K562 (cell line): ENCODE data around the gene ZNF23. TPM values are rescaled to one million over a fixed set of nuclear protein-coding genes. Genes with fewer than 3 reads are reported as not detected.

Source experiments
- CSDE1 ChIP-seq, 2 experiments: fragments of 450-650 bp; IDR thresholded peaks; 2 replicates each; pipeline ENCODE4 v1.6.1; 2016; ENCODE audit warnings: mild to moderate bottlenecking in 1 of 2
- GATAD2A ChIP-seq: fragments of 450-650 bp; IDR thresholded peaks from 2 replicates; pipeline ENCODE4 v1.6.1; 2017
- PHB ChIP-seq: fragments of 250-450 bp; sonication (Bioruptor Pico); IDR thresholded peaks from 2 replicates; pipeline ENCODE4 v1.5.0; 2021
- PHF20 ChIP-seq: fragments of 450-650 bp; IDR thresholded peaks from 2 replicates; pipeline ENCODE4 v1.6.1; 2018; ENCODE audit not compliant: partially characterized antibody
- POLR2AphosphoS5 ChIP-seq: IDR thresholded peaks from 2 replicates; pipeline ENCODE4 v1.6.1; 2011; ENCODE audit warnings: mild to moderate bottlenecking, low read depth, low read length, moderate library complexity; ENCODE audit not compliant: control insufficient read depth, insufficient read depth
- SNRNP70 ChIP-seq: fragments of 200-400 bp; formaldehyde crosslinking; optimal IDR thresholded peaks from 2 replicates; pipeline ENCODE3; 2017; ENCODE audit warnings: low read depth, low read length
- ZNF3 ChIP-seq: fragments of 250-450 bp; sonication (Bioruptor Pico); IDR thresholded peaks from 2 replicates; pipeline ENCODE4 v1.5.0; 2021; ENCODE audit warnings: mild to moderate bottlenecking, moderate library complexity
- ZNF347 ChIP-seq: fragments of 450-650 bp; formaldehyde crosslinking; IDR thresholded peaks from 2 replicates; pipeline ENCODE4 v1.4.0; 2020; ENCODE audit warnings: low read depth, mild to moderate bottlenecking, moderate library complexity
- ZNF77 ChIP-seq: fragments of 250-450 bp; sonication (Bioruptor Pico); IDR thresholded peaks from 2 replicates; pipeline ENCODE4 v1.5.0; 2020
- polyA plus RNA-seq, 8 experiments: library from polyadenylated mRNA; depleted of rRNA in 4 of 8; stranded (reverse) in 5 of 8; unstranded in 3 of 8; fragments of >200 nt; fragmentation: Nextera tagmentation in 2 of 8; fragmentation: Illumina TruSeq in 1 of 8; extraction: Ambion mirVana in 2 of 8; extraction: Trizol in 1 of 8; gene quantifications; 2 replicates each; pipeline versions ENCODE4 v1.2.1 to v1.2.3, GENCODE V29; 2011 to 2014; ENCODE audit warnings: inconsistent platforms in 1 of 8, missing spikeins in 1 of 8
- total RNA-seq, 7 experiments: library from RNA; depleted of rRNA in 6 of 7; stranded (reverse); fragments of >200 nt in 6 of 7; fragmentation: Illumina TruSeq in 2 of 7; extraction: Trizol in 2 of 7; gene quantifications; 2 replicates each; pipeline versions ENCODE4 v1.2.1 to v1.2.3, GENCODE V29; 2011 to 2021; ENCODE audit warnings: low replicate concordance in 1 of 7
- TF ChIP-seq, protein P1 (sequence below): fragments of 200-800 bp; sonication (Bioruptor generic); IDR thresholded peaks from 2 replicates; pipeline ENCODE4 v1.6.1; 2016; ENCODE audit warnings: missing genetic modification characterization, missing compliant biosample characterization
- TF ChIP-seq, protein P2 (sequence below), 2 experiments: fragments of 450-650 bp in 1 of 2; sonication (generic) in 1 of 2; formaldehyde crosslinking in 1 of 2; IDR thresholded peaks in 1 of 2; conservative IDR thresholded peaks in 1 of 2; 2 replicates each; pipeline versions ENCODE4 v1.6.1 to v1.8.1; 2016 to 2023; ENCODE audit warnings: mild to moderate bottlenecking in 2 of 2, moderate library complexity in 2 of 2, inconsistent platforms in 1 of 2, missing genetic modification reagents in 1 of 2

The ZNF23 gene
- total and polyA plus RNA-seq, 9 of the 15 experiments (the other 6 are each of a cell fraction or from before 2014, with no cell fraction given): 4.7 to 13.4 (median 11.2) TPM

DNA sequence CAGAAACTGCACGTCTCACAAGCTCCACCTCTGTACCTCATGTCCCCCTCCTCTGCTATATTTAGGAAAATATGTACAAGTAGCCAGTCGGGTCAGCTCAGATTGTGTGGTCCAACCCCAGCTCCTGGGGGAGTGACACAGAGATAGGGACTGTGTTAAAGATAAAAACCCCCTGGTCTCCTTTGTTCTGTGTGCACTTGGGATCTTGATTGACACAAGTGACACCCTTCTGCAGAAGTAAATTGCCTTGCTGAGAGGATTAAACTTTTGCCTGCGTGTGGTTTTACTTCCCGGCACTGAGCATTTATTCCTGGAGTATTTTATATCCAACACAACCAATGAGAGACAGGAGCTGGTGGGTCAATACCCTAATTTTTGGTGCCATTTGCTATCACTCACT is 57.7 kb downstream of the ZNF23 start (continued):
- TF ChIP-seq, protein P1, sequence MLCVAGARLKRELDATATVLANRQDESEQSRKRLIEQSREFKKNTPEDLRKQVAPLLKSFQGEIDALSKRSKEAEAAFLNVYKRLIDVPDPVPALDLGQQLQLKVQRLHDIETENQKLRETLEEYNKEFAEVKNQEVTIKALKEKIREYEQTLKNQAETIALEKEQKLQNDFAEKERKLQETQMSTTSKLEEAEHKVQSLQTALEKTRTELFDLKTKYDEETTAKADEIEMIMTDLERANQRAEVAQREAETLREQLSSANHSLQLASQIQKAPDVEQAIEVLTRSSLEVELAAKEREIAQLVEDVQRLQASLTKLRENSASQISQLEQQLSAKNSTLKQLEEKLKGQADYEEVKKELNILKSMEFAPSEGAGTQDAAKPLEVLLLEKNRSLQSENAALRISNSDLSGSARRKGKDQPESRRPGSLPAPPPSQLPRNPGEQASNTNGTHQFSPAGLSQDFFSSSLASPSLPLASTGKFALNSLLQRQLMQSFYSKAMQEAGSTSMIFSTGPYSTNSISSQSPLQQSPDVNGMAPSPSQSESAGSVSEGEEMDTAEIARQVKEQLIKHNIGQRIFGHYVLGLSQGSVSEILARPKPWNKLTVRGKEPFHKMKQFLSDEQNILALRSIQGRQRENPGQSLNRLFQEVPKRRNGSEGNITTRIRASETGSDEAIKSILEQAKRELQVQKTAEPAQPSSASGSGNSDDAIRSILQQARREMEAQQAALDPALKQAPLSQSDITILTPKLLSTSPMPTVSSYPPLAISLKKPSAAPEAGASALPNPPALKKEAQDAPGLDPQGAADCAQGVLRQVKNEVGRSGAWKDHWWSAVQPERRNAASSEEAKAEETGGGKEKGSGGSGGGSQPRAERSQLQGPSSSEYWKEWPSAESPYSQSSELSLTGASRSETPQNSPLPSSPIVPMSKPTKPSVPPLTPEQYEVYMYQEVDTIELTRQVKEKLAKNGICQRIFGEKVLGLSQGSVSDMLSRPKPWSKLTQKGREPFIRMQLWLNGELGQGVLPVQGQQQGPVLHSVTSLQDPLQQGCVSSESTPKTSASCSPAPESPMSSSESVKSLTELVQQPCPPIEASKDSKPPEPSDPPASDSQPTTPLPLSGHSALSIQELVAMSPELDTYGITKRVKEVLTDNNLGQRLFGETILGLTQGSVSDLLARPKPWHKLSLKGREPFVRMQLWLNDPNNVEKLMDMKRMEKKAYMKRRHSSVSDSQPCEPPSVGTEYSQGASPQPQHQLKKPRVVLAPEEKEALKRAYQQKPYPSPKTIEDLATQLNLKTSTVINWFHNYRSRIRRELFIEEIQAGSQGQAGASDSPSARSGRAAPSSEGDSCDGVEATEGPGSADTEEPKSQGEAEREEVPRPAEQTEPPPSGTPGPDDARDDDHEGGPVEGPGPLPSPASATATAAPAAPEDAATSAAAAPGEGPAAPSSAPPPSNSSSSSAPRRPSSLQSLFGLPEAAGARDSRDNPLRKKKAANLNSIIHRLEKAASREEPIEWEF (CRISPR knock-in tag): no peak
- TF ChIP-seq ZNF3 (CRISPR knock-in tag) (no peak), ZNF77 (CRISPR knock-in tag) (no peak), PHB (CRISPR knock-in tag) (no peak), POLR2AphosphoS5 (no peak), GATAD2A (no peak), CSDE1 (IDR thresholded peaks at IDR 0.05) (no peak), SNRNP70 (no peak), ZNF347 (CRISPR knock-in tag) (no peak), PHF20 (no peak)
- TF ChIP-seq, protein P2, sequence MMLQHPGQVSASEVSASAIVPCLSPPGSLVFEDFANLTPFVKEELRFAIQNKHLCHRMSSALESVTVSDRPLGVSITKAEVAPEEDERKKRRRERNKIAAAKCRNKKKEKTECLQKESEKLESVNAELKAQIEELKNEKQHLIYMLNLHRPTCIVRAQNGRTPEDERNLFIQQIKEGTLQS (IDR thresholded peaks at IDR 0.05): no peak
- TF ChIP-seq, protein P2 (CRISPR knock-in tag; conservative IDR thresholded peaks at IDR 0.05): no peak
